Peyer's patch (tissue), 4 donors: ENCODE data around the gene MYH7B.

Experiments
- CTCF ChIP-seq, 6 experiments: fragments of 450-650 bp in 4 of 6; fragments of 200-600 bp in 2 of 6; sonication (generic) in 1 of 6; IDR thresholded peaks; one replicate each; pipeline ENCODE4 v1.5.1; 2017 to 2019; ENCODE audit warnings: antibody characterized with exemption in 6 of 6, mild to moderate bottlenecking in 3 of 6, moderate library complexity in 1 of 6
- POLR2A ChIP-seq, 2 donors: fragments of 450-650 bp; IDR thresholded peaks; one replicate each; pipeline ENCODE4 v1.5.1; 2017; ENCODE audit warnings: antibody characterized with exemption in 2 of 2, mild to moderate bottlenecking in 2 of 2, moderate library complexity in 2 of 2

- TF ChIP-seq CTCF (IDR thresholded peaks at IDR 0.05) (peak in 3 of 6 experiments; percentile 41 to 45 (median 41)), POLR2A (IDR thresholded peaks at IDR 0.05) (no peak)
Observed at GRCh38 chr20:35001596-35002362, 46.1 kb downstream of the MYH7B start.
